ENCODE results near the gene C12orf43.

GRCh38 chr12:120988234-120988633 is 28.1 kb downstream of the C12orf43 start:
- no peak for TF ChIP-seq CTCF (conservative IDR thresholded peaks at IDR 0.05; ENCODE audit: low read depth, low read length)
- TF ChIP-seq RAD21 (IDR thresholded peaks at IDR 0.05; ENCODE audit: low read length): no peak
- no peak for TF ChIP-seq POLR2A (IDR thresholded peaks at IDR 0.05; ENCODE audit: low read depth, low read length)
- TF ChIP-seq NFE2L2 (IDR thresholded peaks at IDR 0.05; ENCODE audit: low read depth, low read length): no peak
- no peak for TF ChIP-seq RFX5 (IDR thresholded peaks at IDR 0.05; ENCODE audit: low read depth, low read length)
- no peak for TF ChIP-seq SMC3 (IDR thresholded peaks at IDR 0.05; ENCODE audit: low read depth, low read length)
- TF ChIP-seq CHD1 (IDR thresholded peaks at IDR 0.05; ENCODE audit: low read depth, low read length): no peak
- TF ChIP-seq USF2 (IDR thresholded peaks at IDR 0.05; ENCODE audit: low read depth, low read length): no peak
